Measurements from ENCODE around the gene BMP10. TPM values are rescaled to one million over a fixed set of nuclear protein-coding genes. Genes with fewer than 3 reads are reported as not detected.

The BMP10 gene
- total and polyA plus RNA-seq, 12 donors: not detected

DNA sequence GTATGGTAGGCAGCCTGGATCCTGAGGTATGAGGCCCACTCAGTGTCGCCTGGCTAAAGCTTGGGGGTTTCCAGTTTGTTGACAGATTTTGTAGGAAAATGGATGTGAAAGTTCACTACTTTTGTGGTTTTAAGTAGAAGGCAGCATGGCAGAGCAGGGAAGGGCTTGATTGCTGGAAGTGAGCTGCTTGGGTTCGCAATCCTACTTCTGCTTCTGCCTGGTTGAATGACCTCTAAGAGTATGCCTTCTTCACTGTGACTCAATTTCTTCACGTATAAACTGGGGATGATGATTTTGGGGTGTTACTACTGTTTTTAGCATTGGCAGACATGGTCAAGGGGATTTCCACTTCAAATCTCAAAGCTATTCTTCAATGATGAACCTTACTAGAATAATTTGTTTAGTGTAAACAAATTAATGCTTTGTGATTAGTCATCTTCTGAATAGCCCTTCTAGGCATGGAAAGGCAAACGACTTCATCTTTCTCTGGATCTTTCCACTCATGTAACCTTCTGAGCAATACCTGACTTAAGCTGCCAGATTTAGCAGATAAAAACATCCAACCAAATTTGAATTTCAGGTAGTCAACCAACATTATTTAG is 13.2 kb downstream of the BMP10 start:
- DNase-seq: no peak
- TF ChIP-seq POLR2A (IDR thresholded peaks at IDR 0.05): no peak
- TF ChIP-seq, protein P1, sequence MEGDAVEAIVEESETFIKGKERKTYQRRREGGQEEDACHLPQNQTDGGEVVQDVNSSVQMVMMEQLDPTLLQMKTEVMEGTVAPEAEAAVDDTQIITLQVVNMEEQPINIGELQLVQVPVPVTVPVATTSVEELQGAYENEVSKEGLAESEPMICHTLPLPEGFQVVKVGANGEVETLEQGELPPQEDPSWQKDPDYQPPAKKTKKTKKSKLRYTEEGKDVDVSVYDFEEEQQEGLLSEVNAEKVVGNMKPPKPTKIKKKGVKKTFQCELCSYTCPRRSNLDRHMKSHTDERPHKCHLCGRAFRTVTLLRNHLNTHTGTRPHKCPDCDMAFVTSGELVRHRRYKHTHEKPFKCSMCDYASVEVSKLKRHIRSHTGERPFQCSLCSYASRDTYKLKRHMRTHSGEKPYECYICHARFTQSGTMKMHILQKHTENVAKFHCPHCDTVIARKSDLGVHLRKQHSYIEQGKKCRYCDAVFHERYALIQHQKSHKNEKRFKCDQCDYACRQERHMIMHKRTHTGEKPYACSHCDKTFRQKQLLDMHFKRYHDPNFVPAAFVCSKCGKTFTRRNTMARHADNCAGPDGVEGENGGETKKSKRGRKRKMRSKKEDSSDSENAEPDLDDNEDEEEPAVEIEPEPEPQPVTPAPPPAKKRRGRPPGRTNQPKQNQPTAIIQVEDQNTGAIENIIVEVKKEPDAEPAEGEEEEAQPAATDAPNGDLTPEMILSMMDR (IDR thresholded peaks at IDR 0.05): no peak

DNA sequence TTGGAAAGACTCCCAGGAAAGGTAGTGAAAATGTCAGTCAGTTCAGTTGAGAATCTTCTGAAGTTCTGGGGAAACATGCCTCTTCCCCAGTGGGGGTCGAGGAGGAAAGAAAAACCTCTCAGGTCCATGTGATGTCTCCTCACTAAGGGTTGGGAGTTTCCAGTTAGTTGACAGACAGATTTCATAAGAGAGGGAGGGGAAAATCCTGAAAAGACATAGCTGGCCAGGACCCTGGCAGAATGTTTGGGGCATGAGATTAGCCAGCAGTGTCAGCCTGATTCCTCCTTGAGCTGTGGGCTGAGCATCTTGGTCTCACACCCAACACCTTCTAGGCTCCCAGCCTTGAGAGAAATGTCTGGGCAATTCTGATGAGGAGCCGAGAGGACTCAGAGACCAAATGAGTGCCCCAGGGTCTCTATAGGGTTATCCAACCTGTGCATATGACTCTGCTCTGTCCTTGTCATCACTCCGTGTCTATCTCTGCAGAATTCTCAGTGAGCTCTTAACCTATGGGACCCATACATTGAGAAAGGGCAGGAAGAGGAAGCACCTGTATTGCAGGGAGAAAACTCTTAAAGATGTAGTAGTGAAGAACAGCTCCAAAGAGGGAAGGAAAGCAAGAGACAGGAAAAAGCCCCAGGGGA is 13.9 kb downstream of the BMP10 start:
- H3K27me3 ChIP-seq: no peaks in the 10 kb centered on the region
- intact Hi-C loops (cut with DNase I): no loop called here
- H3K27ac ChIP-seq: no peak overlapping the region
- no peak for TF ChIP-seq POLR2A (IDR thresholded peaks at IDR 0.05)
- TF ChIP-seq, protein P1 (IDR thresholded peaks at IDR 0.05): no peak
- WGBS, 4 donors: 58 to 73% (median 66%) methylated on average over 3 of the region's 3 CpGs
- no peaks in the 10 kb centered on the region for H3K9me3 ChIP-seq (replicated peaks in 1 of 3)
- H3K36me3 ChIP-seq (replicated peaks in 1 of 2): no peaks in the 10 kb centered on the region
- no peak overlapping the region for H3K4me3 ChIP-seq
- H3K4me1 ChIP-seq (replicated peaks in 1 of 2): no peaks in the 10 kb centered on the region
- no peak for DNase-seq

More for the DNA sequence above, 13.2 kb downstream of the BMP10 start:
- intact Hi-C loops (cut with DNase I): no loop called here
- Histone ChIP-seq H3K9me3 (replicated peaks in 1 of 3) (no peaks in the 10 kb centered on the region), H3K36me3 (replicated peaks in 1 of 2) (no peaks in the 10 kb centered on the region), H3K4me1 (replicated peaks in 1 of 2) (no peaks in the 10 kb centered on the region), H3K27me3 (no peaks in the 10 kb centered on the region), H3K4me3 (no peak overlapping the region), H3K27ac (no peak overlapping the region)
- WGBS, 4 donors: 62 to 78% (median 68%) methylated on average over 4 of the region's 4 CpGs

DNA sequence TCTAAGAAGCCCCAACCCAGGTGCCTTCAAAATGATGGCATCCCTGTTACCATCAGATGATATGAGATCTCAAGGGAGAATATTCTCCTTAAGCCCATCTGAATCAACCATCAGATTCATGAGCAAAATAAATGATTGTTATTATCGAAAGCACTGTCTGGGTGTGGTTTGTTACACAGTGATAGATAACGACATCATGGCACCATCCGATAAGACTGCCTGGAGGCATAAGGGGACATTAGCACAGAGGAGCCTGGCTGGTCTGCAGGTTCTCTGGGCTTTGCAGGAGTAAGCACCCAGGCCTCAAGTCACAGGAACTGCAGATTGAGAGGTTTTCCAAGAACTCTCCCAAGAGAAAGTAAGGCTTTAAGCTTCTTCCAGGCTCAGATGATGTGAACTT is 15.6 kb downstream of the BMP10 start:
- 81 to 96% (median 92%) methylated on average over 3 of the region's 3 CpGs for WGBS, 4 donors
- Histone ChIP-seq H3K4me3 (no peak overlapping the region), H3K9me3 (replicated peaks in 1 of 3) (no peaks in the 10 kb centered on the region), H3K27ac (no peak overlapping the region), H3K4me1 (replicated peaks in 1 of 2) (no peaks in the 10 kb centered on the region), H3K27me3 (peaks cover 2% of the 10 kb centered on the region), H3K36me3 (replicated peaks in 1 of 2) (no peaks in the 10 kb centered on the region)
- TF ChIP-seq POLR2A (IDR thresholded peaks at IDR 0.05): no peak
- TF ChIP-seq, protein P1 (IDR thresholded peaks at IDR 0.05): no peak
- intact Hi-C loops (cut with DNase I): no loop called here
- DNase-seq: no peak

- no peaks in the 10 kb centered on the region for H3K4me1 ChIP-seq (replicated peaks in 1 of 2)
- no peak overlapping the region for H3K4me3 ChIP-seq
- peaks cover 5% of the 10 kb centered on the region for H3K27me3 ChIP-seq
- TF ChIP-seq POLR2A (IDR thresholded peaks at IDR 0.05): no peak
- TF ChIP-seq, protein P1 (IDR thresholded peaks at IDR 0.05): no peak
- no peak for DNase-seq
- intact Hi-C loops (cut with DNase I): no loop called here
- H3K36me3 ChIP-seq (replicated peaks in 1 of 2): no peaks in the 10 kb centered on the region
- H3K27ac ChIP-seq: no peak overlapping the region
- no peaks in the 10 kb centered on the region for H3K9me3 ChIP-seq (replicated peaks in 1 of 3)
Observed at GRCh38 chr2:68854476-68854875, 16.7 kb downstream of the BMP10 start.

Data from adrenal gland (tissue), 12 donors.